GM12878 (cell line): ENCODE measurements around the gene MRGPRE. TPM values are rescaled to one million over a fixed set of nuclear protein-coding genes. Genes with fewer than 3 reads are reported as not detected.

ENCODE experiments used
- ATAC-seq: fragments of 200-7000 bp; cut with Tn5 transposase; 3 replicates; pipeline ENCODE4 v1.9.1; 2020; ENCODE audit warnings: mild to moderate bottlenecking, moderate library complexity
- BruUV-seq: library from RNA; stranded (reverse); fragments of 400-500 nt; replicated peaks from 2 replicates; lab custom pipeline; 2021; lab: Mats Ljungman, UMichigan
- CTCF ChIA-PET: fragments of 300-600 bp; sonication (Branson Sonifier 250); formaldehyde crosslinking; extraction: SDS; loops from one replicate; lab custom pipeline; 2021; ENCODE audit warnings: inconsistent platforms; lab: Yijun Ruan, JAX
- POLR2A ChIA-PET: fragments of 350-600 bp; formaldehyde crosslinking; extraction: SDS; loops from one replicate; lab custom pipeline; 2021; ENCODE audit warnings: inconsistent platforms; lab: Charles Lee
- RAD21 ChIA-PET: fragments of 300-600 bp; sonication (Branson Sonifier 250); formaldehyde crosslinking; loops from one replicate; lab custom pipeline; 2023; ENCODE audit warnings: antibody characterized with exemption; ENCODE audit not compliant: unreplicated experiment; lab: Charles Lee
- SMC1A ChIA-PET: fragments of 300-600 bp; sonication (Branson Sonifier 250); formaldehyde crosslinking; loops from one replicate; lab custom pipeline; 2023; ENCODE audit not compliant: unreplicated experiment, uncharacterized antibody; lab: Charles Lee
- DNase-seq: peaks from one replicate; pipeline ENCODE4 v3.0.0-alpha.2; 2011; ENCODE audit warnings: low read depth, low spot score
- FAIRE-seq: peaks from 3 replicates; lab custom pipeline; 2011; peaks lifted over from hg19 to GRCh38; lab: Jason Lieb, UNC
- H2AFZ ChIP-seq: 2 replicates; pipeline ENCODE4 v1.6.0; 2011; ENCODE audit warnings: low read depth, low read length, control low read depth; ENCODE audit not compliant: control insufficient read depth
- H3K27ac ChIP-seq: 2 replicates; pipeline ENCODE4 v1.5.1; 2011; ENCODE audit warnings: control low read depth; ENCODE audit not compliant: control insufficient read depth, insufficient read depth
- H3K27me3 ChIP-seq, 2 experiments: replicated peaks in 1 of 2; 2 replicates each; pipeline versions ENCODE4 v1.6.0 to v1.6.1; 2011; ENCODE audit warnings: low read length in 1 of 2; ENCODE audit not compliant: control insufficient read depth in 2 of 2, insufficient read depth in 2 of 2
- H3K36me3 ChIP-seq, 2 experiments: 2 replicates each; pipeline ENCODE4 v1.5.1; 2011; ENCODE audit warnings: low read length in 1 of 2; ENCODE audit not compliant: control insufficient read depth in 2 of 2, insufficient read depth in 2 of 2
- H3K4me1 ChIP-seq: 2 replicates; pipeline ENCODE4 v1.6.1; 2011; ENCODE audit warnings: mild to moderate bottlenecking, low read length, moderate library complexity, mixed read lengths; ENCODE audit not compliant: control insufficient read depth, insufficient read depth
- H3K4me2 ChIP-seq: 2 replicates; pipeline ENCODE4 v1.6.0; 2011; ENCODE audit warnings: control low read depth; ENCODE audit not compliant: control insufficient read depth, insufficient read depth
- H3K4me3 ChIP-seq: fragments of 200-600 bp; sonication (generic); 2 replicates; pipeline ENCODE4 v1.5.1; 2016
- H3K79me2 ChIP-seq: 2 replicates; pipeline ENCODE4 v1.6.0; 2011; ENCODE audit warnings: low read length; ENCODE audit not compliant: control insufficient read depth, insufficient read depth
- H3K9ac ChIP-seq: 2 replicates; pipeline ENCODE4 v1.8.0; 2011; ENCODE audit warnings: low read length, control low read depth, mixed read lengths; ENCODE audit not compliant: control insufficient read depth, insufficient read depth
- H3K9me3 ChIP-seq: replicated peaks from 3 replicates; pipeline ENCODE4 v1.5.1; 2011; ENCODE audit warnings: mild to moderate bottlenecking, low read length; ENCODE audit not compliant: control insufficient read depth, insufficient read depth
- H4K20me1 ChIP-seq: 2 replicates; pipeline ENCODE4 v1.6.0; 2011; ENCODE audit not compliant: control insufficient read depth, insufficient read depth
- CHD1 ChIP-seq: IDR thresholded peaks from 2 replicates; pipeline ENCODE4 v1.6.1; 2012; ENCODE audit warnings: low read depth, low read length, improper control_type of control experiment
- CHD4 ChIP-seq: fragments of 200-600 bp; sonication (generic); IDR thresholded peaks from 2 replicates; pipeline ENCODE4 v1.6.1; 2016; ENCODE audit warnings: mild to moderate bottlenecking
- CREB1 ChIP-seq: IDR thresholded peaks from 2 replicates; pipeline ENCODE4 v1.6.1; 2012; ENCODE audit warnings: low read depth, mild to moderate bottlenecking, inconsistent platforms
- GABPA ChIP-seq: IDR thresholded peaks from 2 replicates; pipeline ENCODE4 v1.6.1; 2014; ENCODE audit warnings: antibody characterized with exemption, low read depth, mild to moderate bottlenecking, inconsistent platforms
- HDAC6 ChIP-seq: fragments of 200-600 bp; sonication (generic); IDR thresholded peaks from one replicate; pipeline ENCODE4 v1.8.0; 2017; ENCODE audit warnings: antibody characterized with exemption; ENCODE audit not compliant: unreplicated experiment
- KLF5 ChIP-seq: fragments of 450-650 bp; IDR thresholded peaks from 2 replicates; pipeline ENCODE4 v1.6.1; 2014; ENCODE audit warnings: mild to moderate bottlenecking; ENCODE audit not compliant: partially characterized antibody
- MYC ChIP-seq: IDR thresholded peaks from 2 replicates; pipeline ENCODE4 v1.6.1; 2011; ENCODE audit warnings: mild to moderate bottlenecking, low read length, moderate library complexity, inconsistent platforms; ENCODE audit not compliant: insufficient read depth, insufficient replicate concordance, insufficient read length, severe bottlenecking
- PBX3 ChIP-seq: IDR thresholded peaks from 2 replicates; pipeline ENCODE4 v1.6.1; 2011; ENCODE audit warnings: mild to moderate bottlenecking, low read depth, low read length, moderate library complexity; ENCODE audit not compliant: insufficient replicate concordance
- POU2F2 ChIP-seq: IDR thresholded peaks from 3 replicates; pipeline ENCODE4 v1.6.1; 2011; ENCODE audit warnings: low read depth, mild to moderate bottlenecking, low read length, borderline replicate concordance
- RCOR1 ChIP-seq: conservative IDR thresholded peaks from 2 replicates; pipeline ENCODE4 v1.6.1; 2012; ENCODE audit warnings: low read depth, low read length, improper control_type of control experiment
- RFX5 ChIP-seq: IDR thresholded peaks from 2 replicates; pipeline ENCODE4 v1.6.1; 2011; ENCODE audit warnings: low read depth, low read length, improper control_type of control experiment
- SMAD5 ChIP-seq: IDR thresholded peaks from 2 replicates; pipeline ENCODE4 v1.6.1; 2016; ENCODE audit warnings: antibody characterized with exemption, low read depth
- SRF ChIP-seq, 2 experiments: IDR thresholded peaks; 2 replicates each; pipeline ENCODE4 v1.6.1; 2011; ENCODE audit warnings: low read depth in 2 of 2, low read length in 2 of 2, mild to moderate bottlenecking in 1 of 2, moderate library complexity in 1 of 2
- ZNF274 ChIP-seq: IDR thresholded peaks from one replicate; pipeline ENCODE4 v1.8.0; 2011; ENCODE audit not compliant: insufficient read length, insufficient read depth
- ZNF622 ChIP-seq: fragments of 450-650 bp; IDR thresholded peaks from 2 replicates; pipeline ENCODE4 v1.6.1; 2017; ENCODE audit warnings: mild to moderate bottlenecking, inconsistent platforms
- WGBS: methylation state at CpG from one replicate; pipeline ENCODE4 v1.1.6; 2016; ENCODE audit warnings: low lambda C conversion rate; ENCODE audit not compliant: insufficient replicate concordance, insufficient coverage; ENCODE audit errors: missing lambda C conversion rate; 5-methylcytosine and 5-hydroxymethylcytosine counted together
- in situ Hi-C: fragments of 300-500 bp; cut with MboI; formaldehyde crosslinking; loops from 9 replicates; pipeline ENCODE4 v1.14.3; 2018; ENCODE audit warnings: mixed read lengths
- intact Hi-C: fragments of 100-400 bp; cut with micrococcal nuclease; formaldehyde crosslinking; loops from one replicate; pipeline ENCODE4 v1.14.2; 2022; ENCODE audit not compliant: unreplicated experiment
- polyA plus RNA-seq, 11 experiments: library from polyadenylated mRNA; depleted of rRNA in 4 of 11; unstranded in 6 of 11; stranded (reverse) in 5 of 11; fragments of >200 nt; fragmentation: Nextera tagmentation in 4 of 11; fragmentation: Illumina TruSeq in 1 of 11; extraction: Ambion mirVana in 4 of 11; extraction: Trizol in 1 of 11; gene quantifications; 1 replicate in 1 of 11; 2 replicates in 10 of 11; pipeline versions ENCODE4 v1.2.1 to v1.2.3, GENCODE V29; 2011 to 2016; ENCODE audit warnings: inconsistent platforms in 2 of 11, missing spikeins in 2 of 11, low read depth in 1 of 11
- total RNA-seq, 4 experiments: library from RNA; depleted of rRNA in 3 of 4; stranded (reverse); fragments of >200 nt in 3 of 4; fragmentation: Illumina TruSeq in 1 of 4; extraction: Trizol in 1 of 4; gene quantifications; 2 replicates each; pipeline versions ENCODE4 v1.2.1 to v1.2.3, GENCODE V29; 2013 to 2021
- TF ChIP-seq, protein P1 (sequence below): IDR thresholded peaks from 2 replicates; pipeline ENCODE4 v1.6.1; 2012; ENCODE audit warnings: low read depth, low read length, improper control_type of control experiment

The MRGPRE gene
- total and polyA plus RNA-seq, 10 of the 15 experiments (the other 5 are each of a cell fraction or from before 2014, with no cell fraction given) = 0.34 TPM; not detected in 9

DNA sequence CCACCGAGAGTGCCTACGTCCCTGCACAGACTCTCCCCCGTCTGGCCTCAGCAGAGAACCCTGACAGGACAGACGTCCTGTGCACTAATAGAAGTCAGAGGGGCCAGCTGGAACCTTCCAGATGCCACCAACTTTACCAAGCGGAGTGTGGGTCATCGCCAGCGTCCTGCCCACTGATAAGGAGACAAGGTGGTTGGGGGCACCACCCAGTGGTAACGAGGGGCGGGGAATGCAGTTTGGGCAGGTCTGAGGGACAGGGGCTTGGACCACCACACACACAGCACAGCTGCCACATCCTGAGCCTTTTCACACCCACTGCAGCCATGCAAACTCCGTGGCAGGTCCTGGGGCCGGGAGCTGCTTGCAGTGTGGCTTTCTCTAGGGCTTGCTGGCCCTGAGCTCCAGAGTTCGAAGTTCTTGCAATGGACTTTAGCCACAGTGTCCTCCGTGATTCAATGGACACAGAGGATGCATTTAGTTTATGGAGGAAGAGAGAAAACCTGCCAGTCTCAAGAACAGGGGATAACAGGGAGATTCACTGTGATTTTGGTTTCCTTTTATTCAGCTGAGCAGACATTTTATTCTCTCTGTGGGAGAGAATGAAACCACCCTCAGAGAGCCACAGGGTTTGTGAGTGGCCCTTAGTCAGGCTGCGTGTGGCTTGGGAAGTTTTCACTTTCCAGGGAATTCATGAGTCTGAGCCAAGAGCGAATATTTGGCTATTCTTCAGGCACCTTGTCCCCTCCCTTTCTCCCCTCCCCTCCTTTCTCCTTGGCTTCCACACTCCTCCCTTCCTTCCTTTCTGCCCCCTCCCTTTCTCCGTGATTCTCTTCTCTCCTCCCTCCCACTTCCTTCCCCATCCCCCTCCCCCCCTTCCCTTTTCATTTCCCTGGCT, 26.7 kb downstream of the MRGPRE start:
- in situ Hi-C loops = no loop called here
- TF ChIP-seq SMAD5 (no peak), CHD4 (no peak), KLF5 (no peak), GABPA (no peak), ZNF274 (no peak), CREB1 (no peak), PBX3 (no peak), CHD1 (no peak), MYC (no peak), SRF (IDR thresholded peaks at IDR 0.05; ENCODE audit: low read depth in 2 of 2, low read length in 2 of 2) (no peak), RFX5 (no peak), RCOR1 (no peak), ZNF622 (no peak), HDAC6 (no peak), POU2F2 (no peak)
- TF ChIP-seq, protein P1, sequence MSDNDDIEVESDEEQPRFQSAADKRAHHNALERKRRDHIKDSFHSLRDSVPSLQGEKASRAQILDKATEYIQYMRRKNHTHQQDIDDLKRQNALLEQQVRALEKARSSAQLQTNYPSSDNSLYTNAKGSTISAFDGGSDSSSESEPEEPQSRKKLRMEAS = no peak
- TF ChIP-seq, all 136 proteins: peak for 0

More for the DNA sequence above, 26.7 kb downstream of the MRGPRE start:
- H3K79me2 ChIP-seq = no peaks in the 10 kb centered on the region
- no peaks in the 10 kb centered on the region for H4K20me1 ChIP-seq
- peaks cover 2% of the 10 kb centered on the region in 2 experiments; a peak in 3 of 4 replicates for H3K27me3 ChIP-seq
- no peaks in the 10 kb centered on the region for H3K9me3 ChIP-seq
- ChIA-PET RAD21 (no interaction called here), CTCF (no interaction called here), POLR2A (no interaction called here), SMC1A (no interaction called here)
- FAIRE-seq (no peak), ATAC-seq (no peak), DNase-seq (no peak)
- no peak overlapping the region for H2AFZ ChIP-seq
- no peaks in the 10 kb centered on the region for H3K36me3 ChIP-seq
- H3K27ac ChIP-seq = no peak overlapping the region
- H3K4me2 ChIP-seq = no peak overlapping the region
- no peaks in the 10 kb centered on the region for H3K4me1 ChIP-seq
- H3K4me3 ChIP-seq = no peak overlapping the region
- 23% methylated on average over 15 of the region's 16 CpGs for WGBS
- intact Hi-C loops = no loop called here
- H3K9ac ChIP-seq = no peak overlapping the region
- BruUV-seq = no TSS peak
